Nephron (organoid): ENCODE results near the gene MEN1.

Experiments used
- H3K27ac Mint-ChIP-seq, 3 experiments: 2 replicates each; pipeline ENCODE4 v1.8.0; 2020; ENCODE audit warnings: mixed read lengths in 3 of 3, mild to moderate bottlenecking in 2 of 3, moderate library complexity in 1 of 3
- H3K27me3 Mint-ChIP-seq: 2 replicates; pipeline ENCODE4 v1.8.0; 2021; ENCODE audit warnings: low read depth, mild to moderate bottlenecking, moderate library complexity, mixed read lengths
- H3K36me3 Mint-ChIP-seq: 2 replicates; pipeline ENCODE4 v1.8.0; 2020; ENCODE audit warnings: low read depth, mixed read lengths
- H3K4me1 Mint-ChIP-seq: 2 replicates; pipeline ENCODE4 v1.8.0; 2020; ENCODE audit warnings: mixed read lengths
- H3K4me3 Mint-ChIP-seq, 3 experiments: 2 replicates each; pipeline ENCODE4 v1.8.0; 2020; ENCODE audit warnings: mild to moderate bottlenecking in 3 of 3, mixed read lengths in 3 of 3, moderate library complexity in 2 of 3
- H3K9me3 Mint-ChIP-seq: 2 replicates; pipeline ENCODE4 v1.8.0; 2020; ENCODE audit warnings: mixed read lengths
- CTCF ChIP-seq, 3 experiments: fragments of 200-600 bp; sonication (generic); IDR thresholded peaks; one replicate each; pipeline ENCODE4 v1.5.0; 2021; ENCODE audit warnings: antibody characterized with exemption in 3 of 3; ENCODE audit not compliant: unreplicated experiment in 3 of 3

Gene MEN1

GRCh38 chr11:64834031-64834722 is 23.8 kb upstream of the MEN1 start:
- H3K27ac Mint-ChIP-seq, result no peak overlapping the region

GRCh38 chr11:64833509-64833908 is 23.2 kb upstream of the MEN1 start:
- Mint-ChIP-seq H3K4me3 (no peak overlapping the region), H3K27me3 (no peaks in the 10 kb centered on the region), H3K4me1 (no peaks in the 10 kb centered on the region), H3K36me3 (no peaks in the 10 kb centered on the region), H3K9me3 (no peaks in the 10 kb centered on the region), H3K27ac (no peak overlapping the region)
- no peak for TF ChIP-seq CTCF (IDR thresholded peaks at IDR 0.05; ENCODE audit: unreplicated experiment in 3 of 3)

More at GRCh38 chr11:64834031-64834722, 23.8 kb upstream of the MEN1 start:
- no peak overlapping the region for H3K4me3 Mint-ChIP-seq
- H3K36me3 Mint-ChIP-seq, result no peaks in the 10 kb centered on the region
- no peaks in the 10 kb centered on the region for H3K9me3 Mint-ChIP-seq
- TF ChIP-seq CTCF (IDR thresholded peaks at IDR 0.05; ENCODE audit: unreplicated experiment in 3 of 3), result no peak
- no peaks in the 10 kb centered on the region for H3K4me1 Mint-ChIP-seq
- no peaks in the 10 kb centered on the region for H3K27me3 Mint-ChIP-seq

- Mint-ChIP-seq H3K4me3 (no peak overlapping the region), H3K9me3 (no peaks in the 10 kb centered on the region), H3K27me3 (no peaks in the 10 kb centered on the region), H3K36me3 (no peaks in the 10 kb centered on the region), H3K4me1 (no peaks in the 10 kb centered on the region), H3K27ac (no peak overlapping the region)
- no peak for TF ChIP-seq CTCF (IDR thresholded peaks at IDR 0.05; ENCODE audit: unreplicated experiment in 3 of 3)
These were observed 22.8 kb upstream of the MEN1 start for GRCh38 chr11:64833198-64833502.

- Mint-ChIP-seq H3K27me3 (no peaks in the 10 kb centered on the region), H3K36me3 (no peaks in the 10 kb centered on the region), H3K27ac (no peak overlapping the region), H3K9me3 (no peaks in the 10 kb centered on the region), H3K4me3 (no peak overlapping the region), H3K4me1 (no peaks in the 10 kb centered on the region)
- no peak for TF ChIP-seq CTCF (IDR thresholded peaks at IDR 0.05; ENCODE audit: unreplicated experiment in 3 of 3)
These were observed 22.3 kb upstream of the MEN1 start for GRCh38 chr11:64832467-64833197.

GRCh38 chr11:64831411-64831891 is 21.1 kb upstream of the MEN1 start:
- no peaks in the 10 kb centered on the region for H3K36me3 Mint-ChIP-seq
- H3K27me3 Mint-ChIP-seq, result no peaks in the 10 kb centered on the region
- TF ChIP-seq CTCF (IDR thresholded peaks at IDR 0.05; ENCODE audit: unreplicated experiment in 3 of 3), result no peak
- no peaks in the 10 kb centered on the region for H3K9me3 Mint-ChIP-seq
- H3K27ac Mint-ChIP-seq, result no peak overlapping the region
- no peaks in the 10 kb centered on the region for H3K4me1 Mint-ChIP-seq
- no peak overlapping the region for H3K4me3 Mint-ChIP-seq
